Caco-2 (cell line): ENCODE results near the gene LRRC10. TPM values are rescaled to one million over a fixed set of nuclear protein-coding genes. Genes with fewer than 3 reads are reported as not detected.

Experiments used
- Bru-seq: library from RNA; stranded (reverse); fragments of 400-500 nt; gene quantifications from one replicate; lab custom pipeline; 2021; lab: Mats Ljungman, UMichigan
- BruChase-seq, 2 experiments: library from RNA; stranded (reverse); fragments of 400-500 nt; gene quantifications; one replicate each; lab custom pipeline; 2021; lab: Mats Ljungman, UMichigan
- BruUV-seq: library from RNA; stranded (reverse); fragments of 400-500 nt; replicated peaks from 2 replicates; lab custom pipeline; 2021; lab: Mats Ljungman, UMichigan
- CTCF ChIA-PET: fragments of 300-600 bp; sonication (Branson Sonifier 250); formaldehyde crosslinking; loops from one replicate; lab custom pipeline; 2022; ENCODE audit warnings: antibody characterized with exemption; lab: Charles Lee
- POLR2A ChIA-PET: fragments of 300-600 bp; sonication (Branson Sonifier 250); formaldehyde crosslinking; loops from one replicate; lab custom pipeline; 2022; ENCODE audit warnings: antibody characterized with exemption; lab: Charles Lee
- DNase-seq, 2 experiments: peaks; one replicate each; pipeline versions ENCODE4 v3.0.0 to v3.0.0-alpha.2; 2020 to 2022
- H3K27me3 ChIP-seq: replicated peaks from 2 replicates; pipeline ENCODE4 v1.6.0; 2011; ENCODE audit warnings: low read length; ENCODE audit not compliant: control insufficient read depth, insufficient read depth
- H3K36me3 ChIP-seq: 2 replicates; pipeline ENCODE4 v1.5.1; 2011; ENCODE audit warnings: low read length; ENCODE audit not compliant: control insufficient read depth, insufficient read depth
- H3K4me1 ChIP-seq: fragments of 250-450 bp; sonication (Bioruptor Pico); 2 replicates; pipeline ENCODE4 v1.5.1; 2020; ENCODE audit warnings: mild to moderate bottlenecking
- H3K4me3 ChIP-seq: 2 replicates; pipeline ENCODE4 v1.5.1; 2011; ENCODE audit warnings: low read depth, mild to moderate bottlenecking, control low read depth, low read length
- H3K9me3 ChIP-seq: fragments of 250-450 bp; sonication (Bioruptor Pico); 2 replicates; pipeline ENCODE4 v1.5.1; 2020; ENCODE audit warnings: mild to moderate bottlenecking, moderate library complexity
- H3K27ac Mint-ChIP-seq: one replicate; pipeline ENCODE4 v1.8.0; 2022; ENCODE audit warnings: mixed read lengths; ENCODE audit not compliant: unreplicated experiment
- H3K27me3 Mint-ChIP-seq: one replicate; pipeline ENCODE4 v1.8.0; 2022; ENCODE audit warnings: mixed read lengths; ENCODE audit not compliant: insufficient read depth, unreplicated experiment
- H3K36me3 Mint-ChIP-seq: one replicate; pipeline ENCODE4 v1.8.0; 2022; ENCODE audit warnings: mild to moderate bottlenecking, mixed read lengths; ENCODE audit not compliant: insufficient read depth, unreplicated experiment
- H3K4me1 Mint-ChIP-seq: one replicate; pipeline ENCODE4 v1.8.0; 2022; ENCODE audit warnings: low read depth, mixed read lengths; ENCODE audit not compliant: unreplicated experiment
- H3K4me3 Mint-ChIP-seq: one replicate; pipeline ENCODE4 v1.8.0; 2022; ENCODE audit warnings: mild to moderate bottlenecking, moderate library complexity, mixed read lengths; ENCODE audit not compliant: unreplicated experiment
- H3K9me3 Mint-ChIP-seq: one replicate; pipeline ENCODE4 v1.8.0; 2022; ENCODE audit warnings: mixed read lengths; ENCODE audit not compliant: unreplicated experiment
- intact Hi-C: fragments of 100-400 bp; cut with micrococcal nuclease; formaldehyde crosslinking; loops from one replicate; pipeline ENCODE4 v1.10.0; 2022; ENCODE audit not compliant: unreplicated experiment
- long read RNA-seq: library from polyadenylated mRNA; stranded (forward); transcript quantifications from one replicate; pipeline ENCODE4 v2.0.0, GENCODE V29; 2022
- total RNA-seq: library from RNA; stranded (reverse); gene quantifications from 2 replicates; pipeline ENCODE4 v1.2.3, GENCODE V29; 2022
- TF ChIP-seq, protein P1 (sequence below), 2 experiments: fragments of 200-600 bp in 1 of 2; IDR thresholded peaks; 1 replicate in 1 of 2; 2 replicates in 1 of 2; pipeline versions ENCODE4 v1.5.1 to v1.8.0; 2011 to 2022; ENCODE audit warnings: antibody characterized with exemption in 1 of 2, control low read depth in 1 of 2, inconsistent platforms in 1 of 2, low read depth in 1 of 2, low read length in 1 of 2, mild to moderate bottlenecking in 1 of 2, moderate library complexity in 1 of 2; ENCODE audit not compliant: insufficient read depth in 1 of 2, severe bottlenecking in 1 of 2, unreplicated experiment in 1 of 2

LRRC10 gene
- not detected in 2 replicates for total RNA-seq
- Bru-seq, nascent RNA, result not detected
- not detected for BruChase-seq, experiment 1, labeled RNA remaining after a 2-hour chase
- BruChase-seq, experiment 2, labeled RNA remaining after a 6-hour chase, result not detected
- long read RNA-seq, result 0 reads

- intact Hi-C loops, result no loop called here
- Histone ChIP-seq H3K27me3 (no peaks in the 10 kb centered on the region), H3K36me3 (no peaks in the 10 kb centered on the region), H3K4me1 (no peaks in the 10 kb centered on the region), H3K9me3 (no peaks in the 10 kb centered on the region), H3K4me3 (no peak within 1 kb of the TSS)
- Mint-ChIP-seq H3K4me3 (no peak within 1 kb of the TSS), H3K9me3 (peaks cover 7% of the 10 kb centered on the region), H3K4me1 (no peaks in the 10 kb centered on the region), H3K36me3 (peaks cover 4% of the 10 kb centered on the region), H3K27ac (no peak within 1 kb of the TSS), H3K27me3 (no peaks in the 10 kb centered on the region)
- DNase-seq, result no peak
- no TSS peak for BruUV-seq
- ChIA-PET CTCF (no interaction called here), POLR2A (interaction anchor here (0.6 kb wide), 1 partner anchor 1301 kb away, joined by 4 read pairs; no protein-coding TSS in a partner anchor)
- TF ChIP-seq, protein P1, sequence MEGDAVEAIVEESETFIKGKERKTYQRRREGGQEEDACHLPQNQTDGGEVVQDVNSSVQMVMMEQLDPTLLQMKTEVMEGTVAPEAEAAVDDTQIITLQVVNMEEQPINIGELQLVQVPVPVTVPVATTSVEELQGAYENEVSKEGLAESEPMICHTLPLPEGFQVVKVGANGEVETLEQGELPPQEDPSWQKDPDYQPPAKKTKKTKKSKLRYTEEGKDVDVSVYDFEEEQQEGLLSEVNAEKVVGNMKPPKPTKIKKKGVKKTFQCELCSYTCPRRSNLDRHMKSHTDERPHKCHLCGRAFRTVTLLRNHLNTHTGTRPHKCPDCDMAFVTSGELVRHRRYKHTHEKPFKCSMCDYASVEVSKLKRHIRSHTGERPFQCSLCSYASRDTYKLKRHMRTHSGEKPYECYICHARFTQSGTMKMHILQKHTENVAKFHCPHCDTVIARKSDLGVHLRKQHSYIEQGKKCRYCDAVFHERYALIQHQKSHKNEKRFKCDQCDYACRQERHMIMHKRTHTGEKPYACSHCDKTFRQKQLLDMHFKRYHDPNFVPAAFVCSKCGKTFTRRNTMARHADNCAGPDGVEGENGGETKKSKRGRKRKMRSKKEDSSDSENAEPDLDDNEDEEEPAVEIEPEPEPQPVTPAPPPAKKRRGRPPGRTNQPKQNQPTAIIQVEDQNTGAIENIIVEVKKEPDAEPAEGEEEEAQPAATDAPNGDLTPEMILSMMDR (IDR thresholded peaks at IDR 0.05; ENCODE audit: insufficient read depth in 1 of 2, low read depth in 1 of 2, low read length in 1 of 2, severe bottlenecking in 1 of 2, unreplicated experiment in 1 of 2), result no peak
Measured at GRCh38 chr12:69610729-69611128, at the start of gene LRRC10. TSS of gene LRRC10 (minus strand) at chr12:69610907. CDS start at chr12:69610838, 69 bp downstream.

DNA sequence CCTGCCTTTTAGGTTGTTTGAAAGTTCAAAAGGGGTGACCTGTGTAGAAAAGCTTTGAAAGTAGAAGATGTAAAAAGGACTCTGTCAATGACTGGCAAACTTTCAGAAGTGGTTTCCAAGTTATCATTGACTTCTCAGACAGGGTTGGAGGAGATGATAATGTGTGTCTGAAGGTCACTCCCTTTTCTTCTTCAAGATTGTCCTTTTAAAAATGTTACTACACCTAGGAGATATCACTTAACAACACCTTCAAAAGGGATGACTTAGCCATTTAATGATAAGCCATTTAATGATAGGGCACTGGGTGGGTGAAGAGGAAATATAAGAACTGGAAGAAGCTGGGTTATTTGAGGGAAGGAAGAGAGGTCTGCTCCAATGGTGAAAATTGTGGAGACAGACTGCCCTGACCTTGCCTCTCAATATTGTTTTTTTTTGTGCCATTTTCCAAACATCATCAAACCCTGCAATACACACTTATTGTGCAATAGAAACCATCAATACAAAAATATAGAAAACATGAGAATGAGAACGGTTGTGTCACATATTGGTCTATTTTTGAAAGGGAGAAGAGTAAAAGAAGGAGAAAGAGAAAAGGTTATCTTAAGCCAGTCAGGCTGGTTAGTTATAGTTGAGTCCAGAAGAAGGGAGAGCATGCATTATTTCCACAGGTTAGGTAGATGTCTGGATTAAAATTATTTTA lies 49.6 kb upstream of the LRRC10 start:
- H3K4me1 Mint-ChIP-seq, result peaks cover 28% of the 10 kb centered on the region
- TF ChIP-seq, protein P1 (IDR thresholded peaks at IDR 0.05; ENCODE audit: insufficient read depth in 1 of 2, low read depth in 1 of 2, low read length in 1 of 2, severe bottlenecking in 1 of 2, unreplicated experiment in 1 of 2), result no peak
- H3K27me3 ChIP-seq, result no peaks in the 10 kb centered on the region
- H3K4me3 ChIP-seq, result no peak overlapping the region
- H3K36me3 Mint-ChIP-seq, result no peaks in the 10 kb centered on the region
- H3K27ac Mint-ChIP-seq, result no peak overlapping the region
- no TSS peak for BruUV-seq
- H3K27me3 Mint-ChIP-seq, result no peaks in the 10 kb centered on the region
- CTCF ChIA-PET, result no interaction called here
- intact Hi-C loops, result no loop called here
- no peaks in the 10 kb centered on the region for H3K36me3 ChIP-seq
- POLR2A ChIA-PET, result no interaction called here
- H3K9me3 Mint-ChIP-seq, result no peaks in the 10 kb centered on the region
- H3K9me3 ChIP-seq, result no peaks in the 10 kb centered on the region
- DNase-seq, result no peak
- H3K4me1 ChIP-seq, result peaks cover 33% of the 10 kb centered on the region
- H3K4me3 Mint-ChIP-seq, result no peak overlapping the region

- BruUV-seq, result no TSS peak
- Mint-ChIP-seq H3K4me1 (peaks cover 27% of the 10 kb centered on the region), H3K9me3 (no peaks in the 10 kb centered on the region), H3K4me3 (no peak overlapping the region), H3K36me3 (no peaks in the 10 kb centered on the region), H3K27ac (no peak overlapping the region), H3K27me3 (no peaks in the 10 kb centered on the region)
- Histone ChIP-seq H3K4me3 (no peak overlapping the region), H3K36me3 (no peaks in the 10 kb centered on the region), H3K9me3 (no peaks in the 10 kb centered on the region), H3K27me3 (no peaks in the 10 kb centered on the region), H3K4me1 (peaks cover 35% of the 10 kb centered on the region)
- ChIA-PET CTCF (no interaction called here), POLR2A (no interaction called here)
- intact Hi-C loops, result no loop called here
- DNase-seq, result no peak
- TF ChIP-seq, protein P1 (IDR thresholded peaks at IDR 0.05; ENCODE audit: insufficient read depth in 1 of 2, low read depth in 1 of 2, low read length in 1 of 2, severe bottlenecking in 1 of 2, unreplicated experiment in 1 of 2), result no peak
Measured at GRCh38 chr12:69658203-69658602, 47.5 kb upstream of the LRRC10 start.
